ENCODE measurements around the gene TPST1. TPM values are rescaled to one million over a fixed set of nuclear protein-coding genes. Genes with fewer than 3 reads are reported as not detected.

Gene TPST1
- total RNA-seq, 4 donors from 2014 or later, result 1.5 to 28.3 (median 9.7) TPM

GRCh38 chr7:66335318-66335717, 130.2 kb downstream of the TPST1 start:
- no peak overlapping the region for H3K27ac ChIP-seq
- no peak for DNase-seq
- TF ChIP-seq POLR2AphosphoS5 (IDR thresholded peaks at IDR 0.05), result no peak
- TF ChIP-seq, protein P1, sequence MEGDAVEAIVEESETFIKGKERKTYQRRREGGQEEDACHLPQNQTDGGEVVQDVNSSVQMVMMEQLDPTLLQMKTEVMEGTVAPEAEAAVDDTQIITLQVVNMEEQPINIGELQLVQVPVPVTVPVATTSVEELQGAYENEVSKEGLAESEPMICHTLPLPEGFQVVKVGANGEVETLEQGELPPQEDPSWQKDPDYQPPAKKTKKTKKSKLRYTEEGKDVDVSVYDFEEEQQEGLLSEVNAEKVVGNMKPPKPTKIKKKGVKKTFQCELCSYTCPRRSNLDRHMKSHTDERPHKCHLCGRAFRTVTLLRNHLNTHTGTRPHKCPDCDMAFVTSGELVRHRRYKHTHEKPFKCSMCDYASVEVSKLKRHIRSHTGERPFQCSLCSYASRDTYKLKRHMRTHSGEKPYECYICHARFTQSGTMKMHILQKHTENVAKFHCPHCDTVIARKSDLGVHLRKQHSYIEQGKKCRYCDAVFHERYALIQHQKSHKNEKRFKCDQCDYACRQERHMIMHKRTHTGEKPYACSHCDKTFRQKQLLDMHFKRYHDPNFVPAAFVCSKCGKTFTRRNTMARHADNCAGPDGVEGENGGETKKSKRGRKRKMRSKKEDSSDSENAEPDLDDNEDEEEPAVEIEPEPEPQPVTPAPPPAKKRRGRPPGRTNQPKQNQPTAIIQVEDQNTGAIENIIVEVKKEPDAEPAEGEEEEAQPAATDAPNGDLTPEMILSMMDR (IDR thresholded peaks at IDR 0.05), result no peak
- no peak for TF ChIP-seq POLR2A (IDR thresholded peaks at IDR 0.05)
- no peak for TF ChIP-seq EP300 (IDR thresholded peaks at IDR 0.05; ENCODE audit: low read depth)
- in situ Hi-C loops (cut with MboI; ENCODE audit: low pct_ligation_motif_present in 1 of 4, low pct_unique_long_range_greater_than_20kb in 1 of 4, low sequenced_read_pairs in 3 of 4), result no loop called here
- WGBS, 2 donors (ENCODE audit: low coverage in 1 of 2), result 60 to 69% methylated on average over 2 to 6 of the region's 6 CpGs
- H3K4me3 ChIP-seq, result no peak overlapping the region
- peaks cover 0 to 7% (median 2%) of the 10 kb centered on the region in 4 donors for H3K4me1 ChIP-seq
- H3K36me3 ChIP-seq, result no peaks in the 10 kb centered on the region
- intact Hi-C loops (cut with DNase I; ENCODE audit: low total_unique reads), result no loop called here
- H3K27me3 ChIP-seq, result no peaks in the 10 kb centered on the region
- H3K9me3 ChIP-seq, result peaks cover 8 to 14% of the 10 kb centered on the region in 2 donors

DNA sequence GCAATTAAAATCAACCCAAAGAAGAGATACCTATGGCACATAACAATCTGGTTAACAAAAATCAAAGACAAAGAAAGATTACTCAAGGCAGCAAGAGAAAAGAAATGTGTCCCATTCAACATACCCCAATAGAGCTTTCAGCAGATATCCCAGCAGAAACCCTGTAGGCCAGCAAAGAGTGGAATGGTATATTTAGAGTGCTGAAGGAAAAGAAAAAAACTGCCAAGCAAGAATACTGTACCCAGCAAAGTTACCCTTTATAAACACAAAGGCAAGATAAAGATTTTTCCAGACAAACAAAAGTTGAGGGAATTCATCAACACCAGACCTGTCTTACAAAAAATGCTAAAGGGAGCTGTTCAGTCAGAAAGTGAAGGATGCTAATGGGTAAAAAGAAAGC, 131.6 kb downstream of the TPST1 start:
- in situ Hi-C loops (cut with MboI; ENCODE audit: low pct_ligation_motif_present in 1 of 4, low pct_unique_long_range_greater_than_20kb in 1 of 4, low sequenced_read_pairs in 3 of 4) (no loop called here), intact Hi-C loops (cut with DNase I; ENCODE audit: low total_unique reads) (no loop called here)
- no peak overlapping the region for H3K27ac ChIP-seq
- H3K36me3 ChIP-seq, result no peaks in the 10 kb centered on the region
- peaks cover 0 to 7% (median 2%) of the 10 kb centered on the region in 4 donors for H3K4me1 ChIP-seq
- TF ChIP-seq, protein P1 (IDR thresholded peaks at IDR 0.05), result no peak
- no peaks in the 10 kb centered on the region for H3K27me3 ChIP-seq
- no peak overlapping the region for H3K4me3 ChIP-seq
- no peak for DNase-seq
- peaks cover 8 to 14% of the 10 kb centered on the region in 2 donors for H3K9me3 ChIP-seq

GRCh38 chr7:66339141-66339540, 134.0 kb downstream of the TPST1 start:
- H3K36me3 ChIP-seq, result no peaks in the 10 kb centered on the region
- no peak for DNase-seq
- no peaks in the 10 kb centered on the region for H3K4me1 ChIP-seq
- H3K9me3 ChIP-seq, result peaks cover 8 to 14% of the 10 kb centered on the region in 2 donors
- in situ Hi-C loops (cut with MboI; ENCODE audit: low pct_ligation_motif_present in 1 of 4, low pct_unique_long_range_greater_than_20kb in 1 of 4, low sequenced_read_pairs in 3 of 4), result no loop called here
- no peak overlapping the region for H3K4me3 ChIP-seq
- intact Hi-C loops (cut with DNase I; ENCODE audit: low total_unique reads), result no loop called here
- WGBS, 2 donors (ENCODE audit: low coverage in 1 of 2), result 100% methylated on average over 1 of the region's 1 CpG
- no peaks in the 10 kb centered on the region for H3K27me3 ChIP-seq
- no peak overlapping the region for H3K27ac ChIP-seq
- TF ChIP-seq EP300 (IDR thresholded peaks at IDR 0.05; ENCODE audit: low read depth), result no peak
- no peak for TF ChIP-seq POLR2AphosphoS5 (IDR thresholded peaks at IDR 0.05)
- TF ChIP-seq, protein P1 (IDR thresholded peaks at IDR 0.05), result no peak
- no peak for TF ChIP-seq POLR2A (IDR thresholded peaks at IDR 0.05)

- no peak for TF ChIP-seq POLR2AphosphoS5 (IDR thresholded peaks at IDR 0.05)
- TF ChIP-seq, protein P1 (IDR thresholded peaks at IDR 0.05), result no peak
- WGBS, 2 donors (ENCODE audit: low coverage in 1 of 2), result 78% methylated on average over 1 of the region's 1 CpG; no CpG with 5 or more reads in 1 of the 2 donors
- H3K4me3 ChIP-seq, result no peak overlapping the region
Observed at GRCh38 chr7:66344166-66344565, 139.0 kb downstream of the TPST1 start.

More at GRCh38 chr7:66344166-66344565, 139.0 kb downstream of the TPST1 start:
- peaks cover 0 to 3% of the 10 kb centered on the region in 2 donors for H3K9me3 ChIP-seq
- H3K36me3 ChIP-seq, result no peaks in the 10 kb centered on the region
- no peaks in the 10 kb centered on the region for H3K27me3 ChIP-seq
- intact Hi-C loops (cut with DNase I; ENCODE audit: low total_unique reads) (no loop called here), in situ Hi-C loops (cut with MboI; ENCODE audit: low pct_ligation_motif_present in 1 of 4, low pct_unique_long_range_greater_than_20kb in 1 of 4, low sequenced_read_pairs in 3 of 4) (no loop called here)
- peaks cover 0 to 3% (median 0%) of the 10 kb centered on the region in 4 donors for H3K4me1 ChIP-seq
- H3K27ac ChIP-seq, result no peak overlapping the region
- no peak for DNase-seq
